Measurements from ENCODE around the gene UBE2E2.

Gene UBE2E2

DNA sequence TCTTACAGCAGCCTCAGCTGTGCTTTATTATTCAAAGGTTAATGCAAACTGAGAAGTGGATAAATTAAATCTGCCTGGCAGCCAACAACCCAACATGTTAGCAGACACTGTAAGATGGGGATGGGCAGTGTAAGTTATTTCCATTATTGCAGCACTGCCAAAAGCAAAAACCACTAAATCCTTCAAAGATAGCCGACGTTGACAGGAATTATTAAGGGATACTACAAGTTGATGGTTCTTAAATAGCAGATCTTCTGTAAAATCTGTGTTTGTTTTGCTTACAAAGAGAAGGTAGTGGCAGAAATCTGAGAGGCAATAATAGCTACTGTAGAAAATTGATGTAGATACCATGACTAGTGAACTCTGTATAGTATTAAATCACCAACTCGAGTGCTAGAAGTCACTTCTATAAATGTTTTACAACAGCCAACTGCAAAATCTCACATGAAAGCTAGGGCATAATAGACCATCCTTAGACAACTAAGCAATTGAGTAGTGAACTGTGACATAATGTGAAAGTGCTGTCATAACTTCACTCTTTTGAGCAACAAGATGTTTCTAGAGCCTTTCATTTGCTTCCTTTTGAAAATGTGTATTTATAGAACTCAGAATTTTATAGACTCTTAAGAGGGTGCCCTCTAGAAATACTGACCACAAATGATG, 278.6 kb downstream of the UBE2E2 start:
- no peak overlapping the region for H3K4me3 ChIP-seq (ENCODE audit: low read depth, low read length)
- no peak for DNase-seq (ENCODE audit: low read depth)
- TF ChIP-seq MYC (IDR thresholded peaks at IDR 0.05; ENCODE audit: low read depth, low read length): no peak
- no peak for TF ChIP-seq POLR2A (IDR thresholded peaks at IDR 0.05; ENCODE audit: extremely low read depth, insufficient read length)
- TF ChIP-seq, protein P1, sequence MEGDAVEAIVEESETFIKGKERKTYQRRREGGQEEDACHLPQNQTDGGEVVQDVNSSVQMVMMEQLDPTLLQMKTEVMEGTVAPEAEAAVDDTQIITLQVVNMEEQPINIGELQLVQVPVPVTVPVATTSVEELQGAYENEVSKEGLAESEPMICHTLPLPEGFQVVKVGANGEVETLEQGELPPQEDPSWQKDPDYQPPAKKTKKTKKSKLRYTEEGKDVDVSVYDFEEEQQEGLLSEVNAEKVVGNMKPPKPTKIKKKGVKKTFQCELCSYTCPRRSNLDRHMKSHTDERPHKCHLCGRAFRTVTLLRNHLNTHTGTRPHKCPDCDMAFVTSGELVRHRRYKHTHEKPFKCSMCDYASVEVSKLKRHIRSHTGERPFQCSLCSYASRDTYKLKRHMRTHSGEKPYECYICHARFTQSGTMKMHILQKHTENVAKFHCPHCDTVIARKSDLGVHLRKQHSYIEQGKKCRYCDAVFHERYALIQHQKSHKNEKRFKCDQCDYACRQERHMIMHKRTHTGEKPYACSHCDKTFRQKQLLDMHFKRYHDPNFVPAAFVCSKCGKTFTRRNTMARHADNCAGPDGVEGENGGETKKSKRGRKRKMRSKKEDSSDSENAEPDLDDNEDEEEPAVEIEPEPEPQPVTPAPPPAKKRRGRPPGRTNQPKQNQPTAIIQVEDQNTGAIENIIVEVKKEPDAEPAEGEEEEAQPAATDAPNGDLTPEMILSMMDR (IDR thresholded peaks at IDR 0.05; ENCODE audit: low read depth, low read length): no peak
- TF ChIP-seq, protein P2, sequence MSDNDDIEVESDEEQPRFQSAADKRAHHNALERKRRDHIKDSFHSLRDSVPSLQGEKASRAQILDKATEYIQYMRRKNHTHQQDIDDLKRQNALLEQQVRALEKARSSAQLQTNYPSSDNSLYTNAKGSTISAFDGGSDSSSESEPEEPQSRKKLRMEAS (IDR thresholded peaks at IDR 0.05; ENCODE audit: low read depth, low read length): no peak

DNA sequence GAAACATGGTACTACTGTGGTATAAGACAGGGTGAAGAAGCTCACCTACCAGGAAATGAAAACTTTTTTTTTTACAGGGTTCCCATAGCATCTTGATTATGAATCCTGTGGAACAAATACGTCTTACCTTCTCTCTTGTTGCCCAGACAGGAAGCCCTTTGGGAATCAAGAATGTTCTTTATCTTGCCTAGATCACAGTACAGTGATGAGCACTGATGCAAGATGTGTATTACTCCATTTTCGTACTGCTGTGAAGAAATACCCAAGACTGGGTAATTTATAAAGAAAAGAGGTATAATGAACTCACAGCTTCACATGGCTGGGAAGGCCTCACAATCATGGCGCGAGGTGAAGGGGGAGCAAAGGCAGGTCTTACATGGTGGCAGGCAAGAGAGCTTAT, 281.3 kb downstream of the UBE2E2 start:
- no peak for TF ChIP-seq MYC (IDR thresholded peaks at IDR 0.05; ENCODE audit: low read depth, low read length)
- TF ChIP-seq, protein P1 (IDR thresholded peaks at IDR 0.05; ENCODE audit: low read depth, low read length): no peak
- TF ChIP-seq POLR2A (IDR thresholded peaks at IDR 0.05; ENCODE audit: extremely low read depth, insufficient read length): no peak
- TF ChIP-seq, protein P2 (IDR thresholded peaks at IDR 0.05; ENCODE audit: low read depth, low read length): no peak
- DNase-seq (ENCODE audit: low read depth): no peak
- no peak overlapping the region for H3K4me3 ChIP-seq (ENCODE audit: low read depth, low read length)

DNA sequence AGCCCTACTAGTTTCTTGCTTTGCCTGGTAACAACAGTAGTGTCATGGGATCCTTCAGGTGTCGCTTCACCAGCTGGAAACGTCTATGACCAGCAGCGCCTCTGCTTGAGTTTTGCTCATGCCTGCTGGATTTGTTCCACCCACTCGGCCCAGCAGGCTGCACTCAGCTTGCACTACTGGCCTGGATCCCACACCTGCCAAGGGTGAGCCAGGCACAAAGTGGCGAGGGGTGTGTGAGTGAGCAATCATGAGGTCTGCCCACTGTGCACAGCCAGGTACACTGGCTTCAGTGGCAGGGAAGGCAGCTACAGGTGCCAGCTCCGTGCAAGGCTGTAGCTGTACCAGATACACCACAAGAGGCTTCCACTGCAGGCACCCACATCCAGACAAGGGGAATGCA, 282.8 kb downstream of the UBE2E2 start:
- DNase-seq (ENCODE audit: low read depth): no peak
- TF ChIP-seq, protein P1 (IDR thresholded peaks at IDR 0.05; ENCODE audit: low read depth, low read length): no peak
- TF ChIP-seq MYC (IDR thresholded peaks at IDR 0.05; ENCODE audit: low read depth, low read length) (no peak), POLR2A (IDR thresholded peaks at IDR 0.05; ENCODE audit: extremely low read depth, insufficient read length) (no peak)
- TF ChIP-seq, protein P2 (IDR thresholded peaks at IDR 0.05; ENCODE audit: low read depth, low read length): no peak
- no peak overlapping the region for H3K4me3 ChIP-seq (ENCODE audit: low read depth, low read length)

DNA sequence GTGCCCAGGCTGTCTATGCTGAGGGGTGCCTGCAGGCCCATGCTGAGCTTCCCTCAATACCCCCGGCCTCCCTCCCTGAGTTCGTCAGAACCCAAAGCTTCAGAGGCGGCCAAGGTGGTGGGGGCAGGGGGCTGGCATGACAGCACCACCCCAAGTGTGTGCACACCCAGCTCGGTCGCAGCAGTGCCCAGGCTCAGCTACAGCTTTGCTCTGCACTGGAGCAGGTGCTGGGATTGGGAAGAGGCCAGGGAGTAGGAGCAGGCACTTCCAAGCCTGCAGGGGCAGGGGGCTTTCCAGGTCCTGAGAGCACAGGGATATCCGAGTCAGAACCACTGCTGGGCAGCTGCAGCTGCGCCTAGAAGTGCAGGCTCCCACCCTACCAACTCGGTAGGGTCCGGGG, 283.9 kb downstream of the UBE2E2 start:
- no peak overlapping the region for H3K4me3 ChIP-seq (ENCODE audit: low read depth, low read length)
- DNase-seq (ENCODE audit: low read depth): no peak
- TF ChIP-seq, protein P2 (IDR thresholded peaks at IDR 0.05; ENCODE audit: low read depth, low read length): no peak
- TF ChIP-seq, protein P1 (IDR thresholded peaks at IDR 0.05; ENCODE audit: low read depth, low read length): no peak
- TF ChIP-seq POLR2A (IDR thresholded peaks at IDR 0.05; ENCODE audit: extremely low read depth, insufficient read length): no peak
- no peak for TF ChIP-seq MYC (IDR thresholded peaks at IDR 0.05; ENCODE audit: low read depth, low read length)

DNA sequence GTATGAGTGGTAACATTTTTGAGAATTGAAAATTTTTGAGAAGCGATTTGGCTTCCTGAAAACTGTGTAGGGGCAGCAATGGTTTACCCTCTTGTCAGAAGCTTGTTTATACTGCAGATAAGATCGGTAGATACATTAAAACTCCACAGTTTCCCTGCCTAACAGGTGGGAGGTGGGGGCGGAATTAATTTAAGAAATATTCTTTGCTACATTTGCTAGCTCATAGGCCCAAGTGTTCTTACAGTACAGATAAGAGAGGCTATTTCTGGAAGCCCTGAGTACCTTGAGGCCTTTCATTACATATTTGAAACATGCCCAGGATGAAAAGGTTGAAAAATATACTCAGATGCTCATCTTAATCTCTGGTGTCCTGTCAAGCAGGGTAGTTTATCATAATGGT, 285.5 kb downstream of the UBE2E2 start:
- TF ChIP-seq MYC (IDR thresholded peaks at IDR 0.05; ENCODE audit: low read depth, low read length) (no peak), POLR2A (IDR thresholded peaks at IDR 0.05; ENCODE audit: extremely low read depth, insufficient read length) (no peak)
- TF ChIP-seq, protein P2 (IDR thresholded peaks at IDR 0.05; ENCODE audit: low read depth, low read length): no peak
- TF ChIP-seq, protein P1 (IDR thresholded peaks at IDR 0.05; ENCODE audit: low read depth, low read length): no peak
- DNase-seq (ENCODE audit: low read depth): no peak
- no peak overlapping the region for H3K4me3 ChIP-seq (ENCODE audit: low read depth, low read length)
